RWPE1 (cell line): ENCODE data around the gene IMPDH2.
A peak's percentile ranks its signal among the peaks of the same experiment; 100 is the strongest.

Source experiments
- CTCF ChIA-PET: fragments of 350-600 bp; sonication (Branson Sonifier 250); formaldehyde crosslinking; extraction: SDS; loops from one replicate; lab custom pipeline; 2021; lab: Yijun Ruan, JAX
- POLR2A ChIA-PET: fragments of 400-600 bp; formaldehyde crosslinking; extraction: SDS; loops from one replicate; lab custom pipeline; 2020; ENCODE audit warnings: antibody characterized with exemption; ENCODE audit not compliant: low non-redundant PET; lab: Yijun Ruan, JAX
- DNase-seq: peaks from one replicate; pipeline ENCODE4 v3.0.0; 2012; ENCODE audit warnings: low spot score
- H3K27ac ChIP-seq: fragments of 450-650 bp; 2 replicates; pipeline ENCODE4 v1.5.1; 2017
- CTCF ChIP-seq: fragments of 450-650 bp; conservative IDR thresholded peaks from 2 replicates; pipeline ENCODE4 v1.5.1; 2017; ENCODE audit warnings: low read depth, mild to moderate bottlenecking

IMPDH2 gene

GRCh38 chr3:49028298-49028672 lies 913 bp downstream of the IMPDH2 start:
- no peak for TF ChIP-seq CTCF
- peak overlapping the region; percentile 77 for H3K27ac ChIP-seq
- no peak for DNase-seq
- ChIA-PET CTCF (interaction anchor here (0.6 kb wide), 1 partner anchor 167 kb away, joined by 4 read pairs; no protein-coding TSS in a partner anchor), POLR2A (no interaction called here)

GRCh38 chr3:49027634-49028033 lies 1.6 kb downstream of the IMPDH2 start:
- POLR2A ChIA-PET: no interaction called here
- CTCF ChIA-PET: no interaction called here

GRCh38 chr3:49026536-49026935 lies 2.7 kb downstream of the IMPDH2 start:
- ChIA-PET CTCF (no interaction called here), POLR2A (no interaction called here)

More at GRCh38 chr3:49027634-49028033, 1.6 kb downstream of the IMPDH2 start:
- H3K27ac ChIP-seq: peak overlapping the region; percentile 77
- DNase-seq: no peak
- TF ChIP-seq CTCF: no peak

GRCh38 chr3:49025793-49026520 lies 3.2 kb downstream of the IMPDH2 start:
- no peak for DNase-seq
- peak overlapping the region; percentile 98 for H3K27ac ChIP-seq
- ChIA-PET CTCF (no interaction called here), POLR2A (no interaction called here)
- no peak for TF ChIP-seq CTCF

More at GRCh38 chr3:49026536-49026935, 2.7 kb downstream of the IMPDH2 start:
- no peak for DNase-seq
- TF ChIP-seq CTCF: no peak
- peak overlapping the region; percentile 98 for H3K27ac ChIP-seq

GRCh38 chr3:49025005-49025792 lies 4.0 kb downstream of the IMPDH2 start:
- ChIA-PET POLR2A (no interaction called here), CTCF (no interaction called here)
- no peak for TF ChIP-seq CTCF
- peak overlapping the region; percentile 98 for H3K27ac ChIP-seq
- DNase-seq: no peak

DNA sequence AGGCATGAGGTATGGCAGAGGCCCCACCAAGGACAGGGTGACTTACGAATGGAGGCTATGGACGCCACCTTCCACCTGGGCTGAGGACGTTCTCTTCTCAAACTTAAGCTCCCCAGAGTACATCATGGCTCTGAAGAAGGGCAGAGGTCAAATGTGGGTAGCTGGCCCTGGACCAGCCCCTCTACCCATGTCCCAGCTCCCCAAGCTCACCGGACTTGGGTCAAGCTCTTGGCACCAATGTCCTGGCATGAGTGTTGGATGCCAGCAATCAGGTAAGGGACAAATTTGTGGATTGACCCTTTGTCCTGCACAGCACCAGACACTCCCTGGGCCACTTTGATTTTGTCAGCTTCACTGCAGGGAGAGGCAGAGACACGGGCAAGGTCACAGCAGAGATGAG lies 4.7 kb downstream of the IMPDH2 start:
- no peak for TF ChIP-seq CTCF
- CTCF ChIA-PET: interaction anchor here (0.7 kb wide), 1 partner anchor 144 kb away, joined by 3 read pairs; no protein-coding TSS in a partner anchor
- POLR2A ChIA-PET: no interaction called here
- DNase-seq: no peak
- H3K27ac ChIP-seq: peak overlapping the region; percentile 98
